Peyer's patch (tissue), 4 donors: ENCODE data around the gene GPC3. TPM values are rescaled to one million over a fixed set of nuclear protein-coding genes. Genes with fewer than 3 reads are reported as not detected.

ENCODE experiments used
- DNase-seq, 3 donors: peaks; one replicate each; pipeline ENCODE4 v3.0.0-alpha.2; 2017 to 2019
- H3K27ac ChIP-seq, 4 donors: fragments of 200-600 bp; sonication (generic); one replicate each; pipeline ENCODE4 v1.5.1; 2016 to 2019
- H3K27me3 ChIP-seq, 2 donors: fragments of 200-600 bp; sonication (generic); one replicate each; pipeline ENCODE4 v1.5.1; 2019
- H3K36me3 ChIP-seq, 3 donors: fragments of 200-600 bp; sonication (generic); one replicate each; pipeline ENCODE4 v1.5.1; 2016 to 2019
- H3K4me1 ChIP-seq, 4 donors: fragments of 200-600 bp; sonication (generic); one replicate each; pipeline ENCODE4 v1.5.1; 2016 to 2019
- H3K4me3 ChIP-seq, 4 donors: fragments of 200-600 bp; sonication (generic); 1 replicate in 3 of 4; 2 replicates in 1 of 4; pipeline ENCODE4 v1.5.1; 2016 to 2019; ENCODE audit warnings: mild to moderate bottlenecking in 1 of 4
- H3K9me3 ChIP-seq, 4 donors: fragments of 200-600 bp; sonication (generic); one replicate each; pipeline ENCODE4 v1.5.1; 2016 to 2019; ENCODE audit warnings: mild to moderate bottlenecking in 1 of 4
- POLR2A ChIP-seq, 2 donors: fragments of 450-650 bp; IDR thresholded peaks; one replicate each; pipeline ENCODE4 v1.5.1; 2017; ENCODE audit warnings: antibody characterized with exemption in 2 of 2, mild to moderate bottlenecking in 2 of 2, moderate library complexity in 2 of 2
- total RNA-seq, 4 donors: library from RNA; depleted of rRNA; stranded (reverse); fragments of >200 nt; gene quantifications; one replicate each; pipeline ENCODE4 v1.1.0, GENCODE V29; 2016
- TF ChIP-seq, protein P1 (sequence below), 6 experiments: fragments of 450-650 bp in 4 of 6; fragments of 200-600 bp in 2 of 6; sonication (generic) in 1 of 6; IDR thresholded peaks; one replicate each; pipeline ENCODE4 v1.5.1; 2017 to 2019; ENCODE audit warnings: antibody characterized with exemption in 6 of 6, mild to moderate bottlenecking in 3 of 6, moderate library complexity in 1 of 6

Gene GPC3
- total RNA-seq, 4 donors from 2014 or later = 1.1 to 7.2 (median 5.8) TPM

DNA sequence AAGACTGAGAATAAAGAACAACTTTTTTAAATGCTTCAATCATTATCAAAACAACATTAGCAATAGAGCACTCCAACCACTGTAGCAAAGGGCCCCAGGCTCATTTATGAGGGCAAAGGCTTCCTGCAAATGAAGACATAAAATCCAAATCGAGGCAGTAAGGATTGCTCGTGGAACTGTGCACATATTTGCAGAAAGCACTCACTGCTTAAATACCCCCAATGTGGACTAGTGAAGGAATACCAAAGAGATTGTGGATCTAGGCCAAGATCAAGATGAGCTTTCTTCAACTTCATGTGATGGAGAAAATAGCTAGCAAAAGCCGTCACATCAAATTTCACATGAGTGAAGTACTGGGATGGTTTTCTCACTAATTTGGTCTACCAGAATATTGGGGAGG lies 35.2 kb downstream of the GPC3 start:
- no peak for DNase-seq
- Histone ChIP-seq H3K36me3 (no peaks in the 10 kb centered on the region), H3K27me3 (no peaks in the 10 kb centered on the region), H3K4me1 (no peaks in the 10 kb centered on the region), H3K27ac (no peak overlapping the region), H3K9me3 (no peaks in the 10 kb centered on the region), H3K4me3 (no peak overlapping the region)
- no peak for TF ChIP-seq POLR2A (IDR thresholded peaks at IDR 0.05)
- TF ChIP-seq, protein P1, sequence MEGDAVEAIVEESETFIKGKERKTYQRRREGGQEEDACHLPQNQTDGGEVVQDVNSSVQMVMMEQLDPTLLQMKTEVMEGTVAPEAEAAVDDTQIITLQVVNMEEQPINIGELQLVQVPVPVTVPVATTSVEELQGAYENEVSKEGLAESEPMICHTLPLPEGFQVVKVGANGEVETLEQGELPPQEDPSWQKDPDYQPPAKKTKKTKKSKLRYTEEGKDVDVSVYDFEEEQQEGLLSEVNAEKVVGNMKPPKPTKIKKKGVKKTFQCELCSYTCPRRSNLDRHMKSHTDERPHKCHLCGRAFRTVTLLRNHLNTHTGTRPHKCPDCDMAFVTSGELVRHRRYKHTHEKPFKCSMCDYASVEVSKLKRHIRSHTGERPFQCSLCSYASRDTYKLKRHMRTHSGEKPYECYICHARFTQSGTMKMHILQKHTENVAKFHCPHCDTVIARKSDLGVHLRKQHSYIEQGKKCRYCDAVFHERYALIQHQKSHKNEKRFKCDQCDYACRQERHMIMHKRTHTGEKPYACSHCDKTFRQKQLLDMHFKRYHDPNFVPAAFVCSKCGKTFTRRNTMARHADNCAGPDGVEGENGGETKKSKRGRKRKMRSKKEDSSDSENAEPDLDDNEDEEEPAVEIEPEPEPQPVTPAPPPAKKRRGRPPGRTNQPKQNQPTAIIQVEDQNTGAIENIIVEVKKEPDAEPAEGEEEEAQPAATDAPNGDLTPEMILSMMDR (IDR thresholded peaks at IDR 0.05) = no peak

DNA sequence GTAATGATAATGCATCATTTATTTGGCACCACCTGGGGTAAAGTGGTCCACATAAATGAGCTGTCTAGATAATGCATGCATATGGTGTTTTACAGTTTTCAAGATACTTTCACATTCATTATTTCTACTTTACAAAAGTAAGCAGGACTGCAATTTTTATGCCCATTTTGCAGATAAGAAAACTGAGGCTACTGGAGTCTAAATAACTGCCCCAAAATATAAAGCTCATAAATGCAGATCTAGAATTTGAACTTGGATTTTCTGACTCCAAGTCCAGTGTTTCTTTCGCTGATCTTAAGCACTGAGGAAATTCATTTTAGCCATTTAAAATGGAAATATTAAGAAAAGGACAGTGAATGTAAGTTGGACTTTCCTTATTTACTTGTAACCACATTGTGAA lies 36.5 kb downstream of the GPC3 start:
- H3K36me3 ChIP-seq = no peaks in the 10 kb centered on the region
- no peak overlapping the region for H3K27ac ChIP-seq
- DNase-seq = no peak
- no peaks in the 10 kb centered on the region for H3K4me1 ChIP-seq
- no peak overlapping the region for H3K4me3 ChIP-seq
- no peaks in the 10 kb centered on the region for H3K27me3 ChIP-seq
- TF ChIP-seq, protein P1 (IDR thresholded peaks at IDR 0.05) = no peak
- no peak for TF ChIP-seq POLR2A (IDR thresholded peaks at IDR 0.05)
- no peaks in the 10 kb centered on the region for H3K9me3 ChIP-seq

DNA sequence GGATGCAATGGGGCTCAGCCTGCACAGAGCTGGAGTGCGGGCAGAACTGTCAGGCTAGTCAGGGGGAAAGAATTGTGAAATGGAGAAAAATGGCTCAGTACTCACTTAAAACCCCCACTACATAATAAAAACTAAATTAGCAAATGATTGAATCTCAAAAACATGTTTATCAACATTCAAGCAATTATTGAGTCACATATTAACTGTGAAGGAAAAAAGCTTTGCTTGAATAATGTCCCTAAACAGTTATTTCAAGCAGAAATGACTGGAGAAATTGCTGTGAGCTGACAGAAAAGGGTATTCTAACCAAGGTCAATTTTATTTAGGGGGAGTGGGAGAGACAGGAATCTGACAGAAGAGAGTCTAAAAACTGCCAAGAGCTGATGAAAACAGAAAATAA lies 37.4 kb downstream of the GPC3 start:
- no peak overlapping the region for H3K4me3 ChIP-seq
- DNase-seq = no peak
- no peak overlapping the region for H3K27ac ChIP-seq
- H3K36me3 ChIP-seq = no peaks in the 10 kb centered on the region
- H3K27me3 ChIP-seq = no peaks in the 10 kb centered on the region
- no peak for TF ChIP-seq POLR2A (IDR thresholded peaks at IDR 0.05)
- TF ChIP-seq, protein P1 (IDR thresholded peaks at IDR 0.05) = no peak
- H3K4me1 ChIP-seq = no peaks in the 10 kb centered on the region
- H3K9me3 ChIP-seq = no peaks in the 10 kb centered on the region

DNA sequence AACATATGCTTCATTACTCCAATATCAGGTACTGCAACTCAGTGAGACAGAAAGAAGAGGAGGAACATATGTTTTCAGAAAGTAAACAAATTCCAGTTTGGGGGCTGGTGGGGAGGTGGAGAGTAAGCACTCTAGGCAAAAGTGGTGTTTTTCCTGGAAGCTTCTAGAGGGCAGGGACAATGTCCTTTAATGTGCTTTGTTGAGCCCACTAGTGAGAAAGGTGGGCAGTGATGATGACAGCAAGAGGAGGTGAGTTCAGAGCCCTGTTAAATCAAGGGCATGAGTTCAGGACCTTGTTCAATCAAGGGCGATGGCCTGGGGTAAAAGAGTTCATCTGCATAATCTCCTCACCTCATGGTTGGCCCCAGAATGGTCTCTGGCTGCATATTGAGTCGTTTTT lies 38.4 kb downstream of the GPC3 start:
- Histone ChIP-seq H3K4me1 (no peaks in the 10 kb centered on the region), H3K9me3 (no peaks in the 10 kb centered on the region), H3K27ac (no peak overlapping the region), H3K36me3 (no peaks in the 10 kb centered on the region), H3K4me3 (no peak overlapping the region), H3K27me3 (no peaks in the 10 kb centered on the region)
- no peak for DNase-seq
- TF ChIP-seq, protein P1 (IDR thresholded peaks at IDR 0.05) = no peak

DNA sequence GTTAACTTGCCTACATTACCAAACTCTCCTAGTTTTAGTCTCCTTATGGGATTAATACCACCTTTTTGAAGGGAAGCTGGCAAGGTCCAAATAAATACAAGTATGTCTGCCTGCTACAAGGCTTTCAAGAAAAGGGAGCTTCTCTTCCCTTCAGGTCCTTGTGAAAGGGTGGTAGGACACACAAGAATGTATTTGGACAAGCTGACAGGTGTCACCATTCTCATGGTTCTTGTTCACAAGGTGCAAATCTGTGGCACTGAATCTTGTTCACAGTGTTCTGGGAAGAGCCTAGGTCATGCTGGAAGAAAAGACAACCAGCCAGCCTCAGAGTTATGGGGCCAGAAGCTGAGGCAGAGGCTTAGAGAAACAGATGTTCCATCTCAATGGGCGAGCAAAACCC lies 41.9 kb downstream of the GPC3 start:
- H3K36me3 ChIP-seq = no peaks in the 10 kb centered on the region
- no peaks in the 10 kb centered on the region for H3K9me3 ChIP-seq
- no peaks in the 10 kb centered on the region for H3K4me1 ChIP-seq
- H3K27me3 ChIP-seq = no peaks in the 10 kb centered on the region
- H3K4me3 ChIP-seq = no peak overlapping the region
- no peak for DNase-seq
- TF ChIP-seq POLR2A (IDR thresholded peaks at IDR 0.05) = no peak
- TF ChIP-seq, protein P1 (IDR thresholded peaks at IDR 0.05) = no peak
- no peak overlapping the region for H3K27ac ChIP-seq

DNA sequence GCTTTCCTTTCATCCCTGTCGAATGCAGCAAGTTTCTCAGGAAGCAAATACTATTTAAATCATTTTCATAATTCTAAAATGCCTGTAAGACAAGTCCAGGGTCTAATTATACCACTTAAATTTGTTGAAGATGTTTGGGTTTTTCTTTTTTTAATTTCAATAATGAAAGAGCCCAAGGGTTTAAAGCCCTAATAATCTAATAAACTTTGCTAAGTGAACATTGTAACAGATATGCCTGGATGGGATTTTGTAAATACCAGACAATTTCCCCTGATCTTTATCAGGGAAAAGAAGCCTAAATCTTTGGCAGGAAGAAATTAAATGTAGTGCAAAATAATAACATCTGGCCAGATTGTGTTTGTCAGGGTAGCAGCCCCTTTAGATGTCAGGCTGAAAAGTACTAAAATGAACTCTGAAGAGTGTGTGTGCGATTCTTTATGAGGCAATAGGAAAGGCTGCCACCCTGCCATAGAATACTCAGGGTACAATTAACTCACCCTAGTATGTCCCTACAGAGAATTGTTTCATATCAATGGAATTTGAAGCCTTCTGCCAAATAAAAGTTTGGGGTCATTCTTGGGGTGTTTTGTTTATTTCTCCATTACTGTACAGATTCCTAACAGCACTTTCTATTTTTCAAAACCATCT lies 45.6 kb downstream of the GPC3 start:
- no peak for DNase-seq
- Histone ChIP-seq H3K36me3 (no peaks in the 10 kb centered on the region), H3K27me3 (no peaks in the 10 kb centered on the region), H3K4me3 (no peak overlapping the region), H3K9me3 (no peaks in the 10 kb centered on the region), H3K27ac (no peak overlapping the region), H3K4me1 (no peaks in the 10 kb centered on the region)
- no peak for TF ChIP-seq POLR2A (IDR thresholded peaks at IDR 0.05)
- TF ChIP-seq, protein P1 (IDR thresholded peaks at IDR 0.05) = no peak
